ENCODE results near the gene TRDN. TPM values are rescaled to one million over a fixed set of nuclear protein-coding genes. Genes with fewer than 3 reads are reported as not detected.

TRDN gene
- not detected in 2 replicates for total RNA-seq

GRCh38 chr6:123636782-123637181 lies at the start of gene TRDN:
TRDN (minus strand) TSS chr6:123636950; CDS start chr6:123636775, 175 bp downstream.
- TF ChIP-seq, protein P1, sequence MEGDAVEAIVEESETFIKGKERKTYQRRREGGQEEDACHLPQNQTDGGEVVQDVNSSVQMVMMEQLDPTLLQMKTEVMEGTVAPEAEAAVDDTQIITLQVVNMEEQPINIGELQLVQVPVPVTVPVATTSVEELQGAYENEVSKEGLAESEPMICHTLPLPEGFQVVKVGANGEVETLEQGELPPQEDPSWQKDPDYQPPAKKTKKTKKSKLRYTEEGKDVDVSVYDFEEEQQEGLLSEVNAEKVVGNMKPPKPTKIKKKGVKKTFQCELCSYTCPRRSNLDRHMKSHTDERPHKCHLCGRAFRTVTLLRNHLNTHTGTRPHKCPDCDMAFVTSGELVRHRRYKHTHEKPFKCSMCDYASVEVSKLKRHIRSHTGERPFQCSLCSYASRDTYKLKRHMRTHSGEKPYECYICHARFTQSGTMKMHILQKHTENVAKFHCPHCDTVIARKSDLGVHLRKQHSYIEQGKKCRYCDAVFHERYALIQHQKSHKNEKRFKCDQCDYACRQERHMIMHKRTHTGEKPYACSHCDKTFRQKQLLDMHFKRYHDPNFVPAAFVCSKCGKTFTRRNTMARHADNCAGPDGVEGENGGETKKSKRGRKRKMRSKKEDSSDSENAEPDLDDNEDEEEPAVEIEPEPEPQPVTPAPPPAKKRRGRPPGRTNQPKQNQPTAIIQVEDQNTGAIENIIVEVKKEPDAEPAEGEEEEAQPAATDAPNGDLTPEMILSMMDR (IDR thresholded peaks at IDR 0.05; ENCODE audit: insufficient read depth, low read depth, low read length): no peak
- H3K4me3 ChIP-seq (ENCODE audit: low read depth, low read length): no peak within 1 kb of the TSS
- DNase-seq (ENCODE audit: low read depth): no peak

GRCh38 chr6:123681957-123682462 lies 45.3 kb upstream of the TRDN start:
- TF ChIP-seq, protein P1 (IDR thresholded peaks at IDR 0.05; ENCODE audit: insufficient read depth, low read depth, low read length): no peak
- DNase-seq (ENCODE audit: low read depth): no peak
- no peak overlapping the region for H3K4me3 ChIP-seq (ENCODE audit: low read depth, low read length)

GRCh38 chr6:123677897-123678296 lies 41.1 kb upstream of the TRDN start:
- H3K4me3 ChIP-seq (ENCODE audit: low read depth, low read length): no peak overlapping the region
- no peak for DNase-seq (ENCODE audit: low read depth)
- TF ChIP-seq, protein P1 (IDR thresholded peaks at IDR 0.05; ENCODE audit: insufficient read depth, low read depth, low read length): no peak

GRCh38 chr6:123676793-123677192 lies 40.0 kb upstream of the TRDN start:
- H3K4me3 ChIP-seq (ENCODE audit: low read depth, low read length): no peak overlapping the region
- DNase-seq (ENCODE audit: low read depth): no peak
- TF ChIP-seq, protein P1 (IDR thresholded peaks at IDR 0.05; ENCODE audit: insufficient read depth, low read depth, low read length): no peak

DNA sequence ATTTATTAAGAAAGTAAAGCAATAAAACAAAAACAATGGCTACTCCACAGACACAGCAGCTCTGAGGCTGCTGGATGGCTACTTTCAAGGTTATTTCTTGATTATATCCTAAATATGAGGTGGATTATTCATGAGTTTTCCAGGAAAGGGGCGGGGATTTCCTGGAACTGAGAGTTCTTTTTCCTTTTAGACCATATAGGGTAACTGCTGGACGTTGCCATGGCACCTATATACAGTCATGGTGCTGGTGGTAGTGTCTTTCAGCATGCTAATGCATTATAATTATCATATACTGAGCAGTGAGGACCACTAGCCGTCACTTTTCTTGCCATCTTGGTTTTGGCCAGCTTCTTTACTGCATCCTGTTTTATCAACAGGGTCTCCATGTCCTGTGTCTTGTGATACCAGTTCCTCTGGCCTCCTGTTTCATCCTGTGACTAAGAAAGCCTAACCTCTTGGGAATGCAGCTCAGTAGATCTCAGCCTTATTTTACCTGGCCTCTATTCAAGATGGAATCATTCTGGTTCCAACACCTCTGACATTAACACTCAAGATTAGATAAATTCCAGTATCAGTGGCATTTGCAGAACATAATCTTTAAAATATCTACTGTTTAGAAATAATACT lies 32.3 kb upstream of the TRDN start:
- TF ChIP-seq, protein P1 (IDR thresholded peaks at IDR 0.05; ENCODE audit: insufficient read depth, low read depth, low read length): no peak
- no peak overlapping the region for H3K4me3 ChIP-seq (ENCODE audit: low read depth, low read length)
- DNase-seq (ENCODE audit: low read depth): no peak

- TF ChIP-seq, protein P1 (IDR thresholded peaks at IDR 0.05; ENCODE audit: insufficient read depth, low read depth, low read length): no peak
- no peak for DNase-seq (ENCODE audit: low read depth)
- no peak overlapping the region for H3K4me3 ChIP-seq (ENCODE audit: low read depth, low read length)
Measured at GRCh38 chr6:123668063-123668462, 31.3 kb upstream of the TRDN start.

- no peak overlapping the region for H3K4me3 ChIP-seq (ENCODE audit: low read depth, low read length)
- no peak for DNase-seq (ENCODE audit: low read depth)
- TF ChIP-seq, protein P1 (IDR thresholded peaks at IDR 0.05; ENCODE audit: insufficient read depth, low read depth, low read length): no peak
Measured at GRCh38 chr6:123663436-123663835, 26.7 kb upstream of the TRDN start.

Data from fibroblast of villous mesenchyme (primary cell).